K562 (cell line): ENCODE results near the gene RAP1GAP2. TPM values are rescaled to one million over a fixed set of nuclear protein-coding genes. Genes with fewer than 3 reads are reported as not detected.

Experiments used
- ATAC-seq: fragments of 200-7000 bp; cut with Tn5 transposase; 3 replicates; pipeline ENCODE4 v1.9.1; 2020; ENCODE audit warnings: moderate library complexity
- BruUV-seq: library from RNA; stranded (reverse); fragments of 400-500 nt; replicated peaks from 2 replicates; lab custom pipeline; 2021; lab: Mats Ljungman, UMichigan
- CTCF ChIA-PET: fragments of 300-600 bp; formaldehyde crosslinking; extraction: SDS; loops from one replicate; lab custom pipeline; 2021; ENCODE audit warnings: low intra/inter-chr PET ratio; lab: Yijun Ruan, JAX
- POLR2A ChIA-PET: fragments of 300-600, 350-650 bp; sonication (Branson Sonifier 250); formaldehyde crosslinking; extraction: SDS; loops from one replicate; lab custom pipeline; 2021; ENCODE audit warnings: antibody characterized with exemption, inconsistent platforms; lab: Yijun Ruan, JAX
- DNase-seq, 4 experiments: peaks; one replicate each; pipeline versions ENCODE4 v3.0.0 to v3.0.0-alpha.2; 2011 to 2018; ENCODE audit warnings: low spot score in 3 of 4, mixed read lengths in 3 of 4; ENCODE audit errors: extremely low read depth in 1 of 4
- FAIRE-seq: peaks from 2 replicates; lab custom pipeline; 2011; peaks lifted over from hg19 to GRCh38; lab: Jason Lieb, UNC
- H2AFZ ChIP-seq: 2 replicates; pipeline ENCODE4 v1.6.0; 2011; ENCODE audit warnings: low read depth, low read length, control low read depth, inconsistent platforms
- H3K27ac ChIP-seq: fragments of 200-600 bp; 3 replicates; pipeline ENCODE4 v1.8.0; 2011; ENCODE audit warnings: low read depth, mild to moderate bottlenecking, control low read depth, inconsistent platforms, low read length, moderate library complexity, mixed read lengths; ENCODE audit errors: extremely low read depth
- H3K27me3 ChIP-seq, 2 experiments: fragments of 300-600 bp in 1 of 2; 2 replicates in 1 of 2; 3 replicates in 1 of 2; pipeline versions ENCODE4 v1.6.0 to v1.8.0; 2011; ENCODE audit warnings: inconsistent platforms in 2 of 2, low read length in 2 of 2, mild to moderate bottlenecking in 1 of 2, mixed read lengths in 1 of 2, moderate library complexity in 1 of 2; ENCODE audit not compliant: control insufficient read depth in 2 of 2, insufficient read depth in 2 of 2
- H3K36me3 ChIP-seq: fragments of 300-600 bp; 3 replicates; pipeline ENCODE4 v1.8.0; 2011; ENCODE audit warnings: mild to moderate bottlenecking, low read length, inconsistent platforms; ENCODE audit not compliant: control insufficient read depth, insufficient read depth
- H3K4me1 ChIP-seq, 2 experiments: fragments of 200-600 bp in 1 of 2; replicated peaks in 1 of 2; 2 replicates in 1 of 2; 3 replicates in 1 of 2; pipeline versions ENCODE4 v1.5.1 to v1.8.0; 2011; ENCODE audit warnings: inconsistent platforms in 2 of 2, low read length in 2 of 2, mild to moderate bottlenecking in 1 of 2, mixed read lengths in 1 of 2, moderate library complexity in 1 of 2; ENCODE audit not compliant: control insufficient read depth in 2 of 2, insufficient read depth in 2 of 2
- H3K4me2 ChIP-seq: 2 replicates; pipeline ENCODE4 v1.6.1; 2011; ENCODE audit warnings: low read length, control low read depth, inconsistent platforms, mixed read lengths; ENCODE audit not compliant: insufficient read depth
- H3K4me3 ChIP-seq: fragments of 200-600 bp; sonication (generic), shearing (Covaris generic); 2 replicates; pipeline ENCODE4 v1.5.1; 2016; ENCODE audit warnings: control low read depth, inconsistent platforms
- H3K79me2 ChIP-seq: fragments of 200-600 bp; 3 replicates; pipeline ENCODE4 v1.8.0; 2011; ENCODE audit warnings: low read length, inconsistent platforms; ENCODE audit not compliant: control insufficient read depth, insufficient read depth
- H3K9ac ChIP-seq, 2 experiments: 2 replicates each; pipeline versions ENCODE4 v1.6.0 to v1.6.1; 2011; ENCODE audit warnings: low read depth in 2 of 2, low read length in 2 of 2, control low read depth in 1 of 2, inconsistent platforms in 1 of 2, mild to moderate bottlenecking in 1 of 2, mixed read lengths in 1 of 2; ENCODE audit not compliant: insufficient read depth in 1 of 2
- H3K9me1 ChIP-seq: one replicate; pipeline ENCODE4 v1.6.0; 2011; ENCODE audit warnings: inconsistent platforms, mild to moderate bottlenecking, low read length, moderate library complexity; ENCODE audit not compliant: control insufficient read depth, insufficient read depth
- H3K9me3 ChIP-seq: replicated peaks from 2 replicates; pipeline ENCODE4 v1.5.1; 2011; ENCODE audit warnings: low read depth, low read length, inconsistent platforms; ENCODE audit not compliant: control insufficient read depth, insufficient read depth
- H4K20me1 ChIP-seq: replicated peaks from 2 replicates; pipeline ENCODE4 v1.6.1; 2011; ENCODE audit warnings: low read length, inconsistent platforms, mixed read lengths; ENCODE audit not compliant: control insufficient read depth, insufficient read depth
- CHCHD3 ChIP-seq: fragments of 250-450 bp; sonication (Bioruptor Pico); IDR thresholded peaks from 2 replicates; pipeline ENCODE4 v2.1.2; 2022; ENCODE audit warnings: mild to moderate bottlenecking
- CREM ChIP-seq: IDR thresholded peaks from 2 replicates; pipeline ENCODE4 v1.6.1; 2014; ENCODE audit warnings: antibody characterized with exemption, low read depth
- EP300 ChIP-seq: IDR thresholded peaks from 2 replicates; pipeline ENCODE4 v1.6.1; 2012; ENCODE audit warnings: low read length, improper control_type of control experiment
- GMEB1 ChIP-seq: fragments of 250-450 bp; sonication (Bioruptor Pico); IDR thresholded peaks from 2 replicates; pipeline ENCODE4 v1.4.0; 2020; ENCODE audit warnings: mild to moderate bottlenecking
- MAZ ChIP-seq, 2 experiments: fragments of 450-650 bp in 1 of 2; sonication (generic) in 1 of 2; formaldehyde crosslinking; IDR thresholded peaks in 1 of 2; conservative IDR thresholded peaks in 1 of 2; 2 replicates each; pipeline versions ENCODE4 v1.4.0 to v1.5.0; 2020; ENCODE audit warnings: mild to moderate bottlenecking in 1 of 2, missing genetic modification reagents in 1 of 2
- PHB ChIP-seq: fragments of 250-450 bp; sonication (Bioruptor Pico); IDR thresholded peaks from 2 replicates; pipeline ENCODE4 v1.5.0; 2021
- ZBED1 ChIP-seq: IDR thresholded peaks from 2 replicates; pipeline ENCODE4 v1.6.1; 2014
- ZNF444 ChIP-seq: fragments of 250-450 bp; sonication (Bioruptor Pico); IDR thresholded peaks from 2 replicates; pipeline ENCODE4 v1.4.0; 2020; ENCODE audit warnings: mild to moderate bottlenecking, moderate library complexity
- WGBS: fragments of 100-300 bp; shearing (Covaris generic); methylation state at CpG from one replicate; pipeline ENCODE4 v1.1.6; 2016; ENCODE audit warnings: low coverage, mixed read lengths; ENCODE audit not compliant: insufficient coverage; ENCODE audit errors: missing lambda C conversion rate; 5-methylcytosine and 5-hydroxymethylcytosine counted together
- in situ Hi-C: fragments of 300-500 bp; cut with MboI; formaldehyde crosslinking; loops from 4 replicates; pipeline ENCODE4 v1.15.0; 2018; ENCODE audit warnings: inconsistent platforms, mixed read lengths
- intact Hi-C: fragments of 100-400 bp; cut with micrococcal nuclease; formaldehyde crosslinking; loops from 2 replicates; pipeline ENCODE4 v1.14.2; 2022
- polyA plus RNA-seq, 8 experiments: library from polyadenylated mRNA; depleted of rRNA in 4 of 8; stranded (reverse) in 5 of 8; unstranded in 3 of 8; fragments of >200 nt; fragmentation: Nextera tagmentation in 2 of 8; fragmentation: Illumina TruSeq in 1 of 8; extraction: Ambion mirVana in 2 of 8; extraction: Trizol in 1 of 8; gene quantifications; 2 replicates each; pipeline versions ENCODE4 v1.2.1 to v1.2.3, GENCODE V29; 2011 to 2014; ENCODE audit warnings: inconsistent platforms in 1 of 8, missing spikeins in 1 of 8
- total RNA-seq, 7 experiments: library from RNA; depleted of rRNA in 6 of 7; stranded (reverse); fragments of >200 nt in 6 of 7; fragmentation: Illumina TruSeq in 2 of 7; extraction: Trizol in 2 of 7; gene quantifications; 2 replicates each; pipeline versions ENCODE4 v1.2.1 to v1.2.3, GENCODE V29; 2011 to 2021; ENCODE audit warnings: low replicate concordance in 1 of 7

Gene RAP1GAP2
- total and polyA plus RNA-seq, 9 of the 15 experiments (the other 6 are each of a cell fraction or from before 2014, with no cell fraction given): 0.01 to 1.3 (median 0.42) TPM; not detected in 1

- CTCF ChIA-PET: no interaction called here
- no peak for TF ChIP-seq CHCHD3 (CRISPR knock-in tag)
- TF ChIP-seq ZNF444 (CRISPR knock-in tag): no peak
- no peak for TF ChIP-seq PHB (CRISPR knock-in tag)
- no peak for TF ChIP-seq CREM
- no peak for TF ChIP-seq ZBED1
- TF ChIP-seq MAZ (CRISPR knock-in tag; conservative IDR thresholded peaks at IDR 0.05 in 1 of 2, IDR thresholded peaks at IDR 0.05 in 1 of 2): no peak
- no peak for TF ChIP-seq EP300
- no peak for TF ChIP-seq GMEB1
- TF ChIP-seq, all 486 proteins: peak for 0
- Histone ChIP-seq H3K4me2 (no peak overlapping the region), H3K27ac (no peak overlapping the region), H3K27me3 (peaks cover 0 to 4% of the 10 kb centered on the region in 2 experiments; a peak in 1 of 5 replicates), H3K9me3 (no peaks in the 10 kb centered on the region), H3K36me3 (no peaks in the 10 kb centered on the region), H4K20me1 (no peaks in the 10 kb centered on the region; the same call in 1 of the 2 replicates), H2AFZ (no peak overlapping the region), H3K4me1 (peaks cover 0 to 16% of the 10 kb centered on the region in 2 experiments; a peak in 3 of 5 replicates), H3K9me1 (no peaks in the 10 kb centered on the region), H3K4me3 (no peak overlapping the region), H3K9ac (no peak overlapping the region), H3K79me2 (no peaks in the 10 kb centered on the region)
- 50% methylated on average over 4 of the region's 4 CpGs for WGBS
- no peak for ATAC-seq
- no peak for DNase-seq
- in situ Hi-C loops (no loop called here), intact Hi-C loops (no loop called here)
- FAIRE-seq: no peak
- POLR2A ChIA-PET: no interaction called here
- no TSS peak for BruUV-seq
Observed at GRCh38 chr17:2783310-2784030, 12.8 kb upstream of the RAP1GAP2 start.
